GM21737 (cell line): ENCODE measurements around the gene CD6.
"Not testable (repeated sequence)": the region's sequence is repeated elsewhere in the genome, so short reads cannot be mapped to it uniquely, and the experiment has no call there.

Source experiments
- ATAC-seq: cut with Tn5 transposase; IDR thresholded peaks from one replicate; pipeline ENCODE4 v1.9.1; 2021; ENCODE audit warnings: mild to moderate bottlenecking, moderate library complexity; ENCODE audit not compliant: unreplicated experiment

Gene CD6

DNA sequence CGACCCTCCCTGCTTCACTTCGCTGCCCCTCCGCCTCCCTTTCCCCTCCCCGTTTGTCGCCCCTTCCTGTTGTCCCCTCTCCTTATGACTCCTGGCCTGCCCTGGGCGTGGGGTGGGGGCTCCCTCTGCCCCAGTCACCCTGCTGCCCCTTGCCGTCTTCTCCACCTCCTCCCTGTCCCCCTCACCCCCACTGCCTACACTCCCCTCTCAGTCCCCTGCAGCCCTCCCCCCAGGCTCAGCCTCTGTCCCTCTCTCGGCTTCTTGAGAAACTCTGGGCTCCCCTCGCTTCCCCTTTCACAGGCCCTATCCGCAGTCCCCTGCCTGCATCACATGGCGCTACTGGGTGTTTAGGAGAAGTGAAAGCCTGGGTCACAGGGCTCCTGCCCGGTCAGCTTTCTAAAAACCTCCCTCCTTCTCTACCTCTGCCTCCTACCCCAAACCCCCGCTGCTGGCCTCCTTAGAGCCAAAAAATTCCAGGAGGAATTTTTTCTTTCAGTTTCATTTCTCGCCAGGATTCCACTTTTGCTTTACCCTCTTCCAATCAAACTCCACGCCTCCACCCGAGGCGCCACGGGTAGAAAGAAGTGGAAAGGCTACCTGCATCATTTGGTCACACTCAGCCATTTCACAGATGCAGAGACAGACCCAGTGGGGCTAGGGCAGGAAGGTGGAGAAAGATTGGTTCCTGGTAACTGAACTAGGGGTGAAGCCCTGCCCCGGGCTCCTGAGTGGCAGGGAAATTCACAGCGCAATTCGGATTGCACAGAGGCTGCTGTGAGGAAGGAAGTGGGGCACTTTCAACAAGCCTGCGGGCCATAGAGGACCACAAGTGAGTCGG, 19.4 kb upstream of the CD6 start, which contains the start of gene SLC15A3:
Gene SLC15A3, minus strand, starts transcription at position 273 of the 838 bp plus-strand sequence. CDS start 625 bp downstream, outside the sequence.
- ATAC-seq: peak; percentile 66

DNA sequence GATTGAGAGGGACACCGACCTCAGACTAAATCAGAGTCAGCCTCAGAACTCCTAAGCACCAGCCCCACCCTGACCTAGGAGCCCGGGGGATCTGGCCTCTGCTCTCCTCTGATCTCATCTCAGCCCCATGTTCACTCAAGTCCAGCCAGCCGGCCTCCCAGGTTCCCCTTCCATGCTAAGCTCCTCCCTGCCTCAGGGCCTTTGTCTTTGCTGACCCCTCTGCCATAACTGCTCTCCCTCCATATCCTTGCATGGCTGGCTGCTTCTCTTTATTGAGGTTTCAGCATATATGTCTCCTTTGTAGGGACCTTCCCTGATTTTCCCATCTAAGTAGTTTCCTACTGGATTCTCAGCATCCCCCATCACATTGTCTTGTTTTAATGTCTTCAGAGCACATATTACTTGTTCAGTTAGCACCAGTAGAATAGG, 18.7 kb upstream of the CD6 start:
- no peak for ATAC-seq

DNA sequence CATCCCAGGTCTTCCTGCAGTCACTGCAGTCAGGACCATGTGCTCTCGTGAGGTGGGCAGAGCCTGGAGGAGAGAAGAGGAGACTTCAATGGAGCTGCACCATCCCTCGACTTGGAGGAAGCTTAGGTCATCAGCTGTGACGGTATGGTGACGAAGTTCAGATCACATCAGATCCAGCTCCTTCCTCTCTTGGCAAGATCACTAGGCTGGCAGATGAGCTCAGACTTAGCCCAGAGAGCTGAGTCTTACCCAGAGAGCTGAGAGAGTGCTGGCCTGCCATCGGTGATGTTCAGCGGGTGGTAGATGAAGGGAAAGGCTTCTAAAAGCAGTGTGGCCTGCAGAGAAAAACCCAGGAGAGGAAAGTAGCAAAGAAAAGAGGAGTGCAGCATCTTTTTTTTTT, 17.7 kb upstream of the CD6 start:
- ATAC-seq: no peak

DNA sequence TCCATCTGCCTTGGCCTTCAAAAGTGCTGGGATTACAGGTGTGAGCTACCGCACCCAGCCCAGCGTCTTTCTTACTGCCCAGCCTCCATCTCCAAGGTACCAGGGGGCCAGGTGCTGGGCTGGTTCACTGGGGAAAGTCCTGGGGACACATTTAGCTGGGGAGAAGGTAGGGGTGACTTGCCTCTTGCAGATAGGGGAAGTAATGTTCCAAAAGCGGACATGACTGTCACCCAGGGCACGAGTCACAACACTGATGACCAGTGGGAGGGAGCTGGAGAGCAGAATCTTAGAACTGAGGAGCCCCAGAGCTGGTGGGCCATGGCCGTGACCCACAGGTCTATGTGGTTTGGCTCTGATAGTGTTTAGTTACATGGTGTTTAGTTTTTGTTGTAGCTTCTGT, 17.1 kb upstream of the CD6 start:
- ATAC-seq: no peak

DNA sequence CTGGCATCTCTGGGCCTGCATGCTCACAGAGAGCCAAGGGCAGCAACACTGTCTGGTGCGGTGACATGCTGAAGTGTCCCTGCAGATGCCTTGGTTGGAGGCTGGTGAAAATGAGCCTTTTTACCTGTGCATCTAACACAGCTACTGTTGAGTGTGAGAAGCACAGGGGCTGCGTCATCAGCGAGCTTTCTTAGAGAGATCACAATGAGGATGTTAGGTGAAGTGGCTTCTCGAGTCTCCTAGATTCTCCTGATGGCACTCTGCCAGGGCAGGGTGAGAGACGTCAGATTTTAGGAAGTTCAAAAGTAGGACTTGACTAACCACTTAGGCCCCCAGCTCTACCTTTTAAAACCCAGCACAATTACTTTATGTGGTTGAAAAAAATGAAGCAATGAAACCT, 15.9 kb upstream of the CD6 start:
- no peak for ATAC-seq

DNA sequence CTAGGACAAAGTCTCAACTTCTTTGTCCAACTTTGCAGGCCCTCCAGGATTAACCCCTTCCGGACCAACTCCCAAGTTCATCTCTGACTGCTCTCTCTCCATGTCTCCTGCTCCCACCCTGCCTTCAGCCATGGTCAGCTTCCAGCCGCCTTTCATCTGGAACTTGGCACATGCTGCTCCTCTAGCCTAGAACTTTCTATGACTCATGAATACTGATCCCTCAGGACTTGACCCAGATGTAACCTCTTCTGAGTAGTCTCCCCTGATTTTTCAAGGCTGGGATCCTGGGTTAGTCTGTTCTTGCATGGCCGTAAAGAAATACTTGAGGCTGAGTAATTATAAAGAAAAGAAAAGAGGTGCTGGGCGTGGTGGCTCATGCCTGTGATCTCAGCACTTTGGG, 14.3 kb upstream of the CD6 start:
- ATAC-seq: no peak

DNA sequence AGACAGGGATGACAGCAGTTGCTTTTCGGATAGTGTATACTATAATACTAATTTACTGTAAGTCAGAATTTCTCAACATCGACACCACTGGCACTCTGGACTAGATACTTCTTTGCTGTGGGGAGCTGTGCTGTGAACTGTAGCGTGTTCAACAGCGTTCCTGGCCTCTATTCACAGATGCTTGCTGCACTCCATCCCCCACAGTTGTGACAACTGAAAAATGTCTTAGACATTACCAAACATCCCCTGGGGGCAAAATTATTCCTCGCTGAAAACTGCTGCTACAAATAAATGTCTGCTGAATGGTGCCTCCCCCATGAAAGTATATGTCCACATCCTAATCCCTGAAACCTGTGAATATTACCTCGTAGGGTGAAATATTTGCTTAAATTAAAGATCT, 12.0 kb upstream of the CD6 start:
- no peak for ATAC-seq

DNA sequence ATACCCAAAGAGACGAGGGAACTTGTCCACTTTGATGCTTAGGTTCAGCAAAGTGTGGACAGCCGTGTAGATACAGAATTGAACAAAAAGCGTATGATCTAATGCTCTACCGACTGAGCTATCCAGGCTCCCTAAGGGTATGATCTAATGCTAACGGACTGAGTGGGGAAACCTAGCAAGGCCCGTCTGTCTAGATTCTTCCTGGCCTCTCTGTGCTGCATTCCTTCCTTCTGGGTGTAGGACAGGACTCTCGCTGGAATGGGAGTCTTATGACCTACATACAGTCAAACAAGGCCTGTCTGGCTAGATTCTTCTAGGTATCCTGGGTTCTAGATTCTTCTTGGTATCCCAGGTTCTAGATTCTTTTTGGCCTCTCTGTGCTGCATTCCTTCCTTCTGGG, 11.1 kb upstream of the CD6 start:
- ATAC-seq: no peak

DNA sequence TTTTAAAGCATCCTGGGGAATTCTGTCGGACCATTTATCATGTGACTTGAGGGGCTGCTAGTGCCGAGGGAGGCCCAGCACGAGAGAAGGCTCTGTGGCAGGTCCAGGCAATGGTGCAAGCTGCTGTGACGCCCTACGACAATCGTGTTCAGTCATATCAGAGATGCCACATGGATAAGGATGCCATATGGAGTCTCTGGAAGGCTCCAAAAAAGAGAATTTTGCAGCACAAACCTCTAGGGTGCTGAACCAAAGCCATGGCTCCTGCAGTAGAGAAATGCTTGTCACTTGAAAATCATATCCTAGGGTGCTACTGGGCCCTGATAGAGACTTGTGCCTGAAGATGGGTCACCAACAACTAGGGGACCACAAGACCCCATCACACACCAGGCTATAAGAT, 6.7 kb upstream of the CD6 start:
- ATAC-seq: no peak

DNA sequence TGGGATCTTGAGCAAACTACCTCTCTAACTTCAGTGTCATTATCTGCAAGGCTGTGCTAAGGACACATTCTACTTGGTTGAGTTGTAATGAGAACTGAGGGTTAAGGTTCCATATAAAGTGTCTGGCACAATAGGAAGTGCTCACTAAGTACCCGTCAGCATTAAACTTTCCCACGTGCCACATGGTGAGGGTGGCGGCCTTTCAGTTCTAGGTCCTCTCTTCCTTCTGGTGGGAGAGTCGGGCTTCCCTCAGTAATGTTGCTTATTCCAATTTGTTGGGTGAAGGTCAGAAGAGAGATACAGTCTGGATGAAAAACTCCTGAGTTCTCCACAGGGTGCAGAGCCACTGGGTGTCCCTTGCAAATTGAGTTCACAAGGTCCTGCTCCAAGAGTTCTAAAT, 4.6 kb upstream of the CD6 start:
- ATAC-seq: no peak

DNA sequence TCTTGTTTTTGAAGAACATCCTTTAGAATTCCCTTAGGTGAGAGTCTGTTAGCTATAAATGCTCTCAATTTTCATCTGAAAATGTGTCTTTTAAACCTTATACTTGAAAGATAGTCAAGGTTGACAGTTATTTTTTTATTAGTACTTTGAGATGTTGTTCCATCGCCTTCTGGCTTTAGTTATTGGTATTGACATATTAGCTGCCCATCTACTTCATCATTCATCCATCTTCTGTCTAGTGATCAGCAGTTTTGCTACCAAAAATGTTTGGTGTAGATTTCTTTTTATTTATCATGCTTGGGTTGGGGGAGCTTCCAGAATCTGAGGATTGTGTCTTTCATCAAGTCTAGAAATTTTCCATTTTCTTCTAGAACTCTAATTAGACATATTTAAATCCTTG, 3.3 kb upstream of the CD6 start:
- no peak for ATAC-seq

DNA sequence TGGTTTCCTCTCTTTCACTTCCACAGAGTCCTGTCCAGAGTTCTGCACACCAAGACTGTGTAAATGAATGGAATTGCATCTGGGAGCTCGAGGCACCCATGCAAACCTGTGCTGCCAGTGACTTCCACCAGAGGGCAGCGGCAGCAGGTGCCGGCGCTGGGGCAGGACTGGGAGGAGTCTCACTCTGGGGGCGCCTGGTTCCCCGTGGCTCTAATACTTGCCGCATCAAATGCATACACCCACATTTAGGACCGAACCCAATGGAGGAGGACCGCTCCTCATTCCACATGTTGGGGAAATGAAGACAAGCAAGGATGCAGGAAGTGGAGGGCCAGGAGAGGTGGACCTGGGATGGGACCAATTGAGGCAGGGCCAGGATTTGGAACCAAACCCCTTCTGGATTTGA, 1.1 kb upstream of the CD6 start:
- no peak for ATAC-seq

DNA sequence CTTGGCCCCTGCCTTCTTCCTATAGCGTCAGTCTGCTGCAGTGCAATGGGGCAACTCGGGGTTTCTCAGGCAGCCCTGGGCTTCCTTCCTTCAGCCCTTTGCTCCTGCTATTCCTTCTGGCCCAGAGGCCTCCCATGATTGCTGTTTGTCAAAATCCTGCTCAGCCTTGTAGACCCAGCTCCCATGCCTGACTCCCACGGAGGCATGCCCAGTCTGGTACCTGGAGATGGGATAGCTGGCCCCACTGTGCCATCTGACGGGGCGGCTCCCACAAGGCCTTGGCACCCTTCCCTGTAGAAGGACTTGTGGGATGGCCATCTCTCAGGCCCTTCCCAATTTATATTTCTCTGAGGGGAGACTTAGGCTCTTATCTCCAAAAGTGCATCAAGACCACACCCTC, 590 bp upstream of the CD6 start:
- ATAC-seq: no peak

DNA sequence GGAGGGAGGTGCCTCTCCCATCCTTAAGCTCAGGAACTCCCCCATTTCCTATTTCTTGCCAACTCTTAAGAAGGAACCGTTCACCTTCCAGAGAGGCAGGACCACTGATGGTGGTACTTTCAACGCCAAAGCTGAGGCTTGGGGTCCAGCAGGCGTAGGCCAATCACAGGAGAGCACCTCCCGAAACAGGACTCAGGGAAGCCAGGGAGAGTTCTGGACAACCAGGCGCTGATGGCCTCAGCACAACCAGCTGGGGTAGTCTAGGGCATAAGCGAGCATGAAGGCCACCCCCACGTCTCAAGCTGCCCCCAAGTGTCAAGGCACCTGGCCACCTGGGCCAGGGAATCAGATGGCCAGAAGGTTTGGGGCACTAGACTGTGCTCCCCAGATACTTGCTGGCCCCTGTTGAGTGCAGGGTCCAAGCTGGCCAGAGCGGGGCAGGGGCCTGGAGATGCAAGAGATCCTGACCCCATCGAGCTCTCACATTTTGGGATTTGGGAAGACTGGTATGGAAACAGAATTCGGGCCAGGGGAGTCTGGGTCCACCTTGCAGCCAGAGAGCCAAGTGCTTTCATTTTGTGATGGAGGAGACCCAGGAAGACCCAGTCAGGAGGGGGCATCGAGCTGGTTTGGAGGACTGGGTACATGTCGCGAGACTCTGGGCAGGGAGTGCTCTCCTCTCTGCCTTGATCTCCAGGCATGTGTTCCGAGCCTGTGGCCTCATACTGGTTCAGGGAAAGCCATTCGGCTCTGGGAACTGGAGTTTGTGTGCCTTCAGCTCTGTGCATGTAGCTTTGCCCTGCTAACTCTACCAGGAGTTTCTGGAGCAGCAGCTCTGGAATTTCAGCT, 926 bp downstream of the CD6 start:
- no peak for ATAC-seq

DNA sequence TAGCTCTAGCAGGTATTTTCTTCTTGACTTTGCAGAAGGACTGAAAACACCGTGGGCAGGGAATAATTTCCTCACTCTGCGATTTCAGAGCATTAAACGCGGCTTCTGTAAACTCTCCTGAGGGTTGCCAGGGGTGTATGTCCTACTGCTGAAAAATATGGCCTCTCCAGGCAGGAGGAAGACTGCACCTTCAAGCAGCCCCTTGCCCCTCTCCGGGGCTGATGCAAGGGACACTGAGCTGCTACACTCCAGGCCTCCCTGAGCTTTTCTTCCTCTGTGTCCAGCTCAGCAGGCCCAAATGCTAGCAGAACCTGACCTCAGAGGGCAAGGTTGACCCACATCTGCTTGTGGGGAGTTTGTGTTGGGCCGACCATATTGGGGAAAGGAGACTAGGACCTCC, 2.2 kb downstream of the CD6 start:
- ATAC-seq: no peak

DNA sequence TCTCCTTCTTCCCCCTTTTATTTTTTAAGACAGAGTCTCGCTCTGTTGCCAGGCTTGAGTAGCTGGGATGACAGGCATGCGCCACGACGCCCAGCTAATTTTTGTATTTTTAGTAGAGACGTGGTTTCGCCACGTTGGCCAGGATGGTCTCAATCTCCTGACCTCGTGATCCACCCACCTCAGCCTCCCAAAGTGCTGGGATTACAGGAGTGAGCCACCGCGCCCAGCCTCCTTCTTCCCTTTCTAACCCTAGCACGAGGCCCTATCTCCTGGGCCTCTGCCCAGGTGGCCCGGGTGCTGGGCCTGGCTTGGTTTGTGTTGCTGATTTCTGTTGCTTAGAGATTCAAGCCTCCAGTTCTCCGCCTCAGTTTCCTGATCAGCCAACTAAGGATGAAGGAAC, 2.8 kb downstream of the CD6 start:
- ATAC-seq: not testable (repeated sequence)

DNA sequence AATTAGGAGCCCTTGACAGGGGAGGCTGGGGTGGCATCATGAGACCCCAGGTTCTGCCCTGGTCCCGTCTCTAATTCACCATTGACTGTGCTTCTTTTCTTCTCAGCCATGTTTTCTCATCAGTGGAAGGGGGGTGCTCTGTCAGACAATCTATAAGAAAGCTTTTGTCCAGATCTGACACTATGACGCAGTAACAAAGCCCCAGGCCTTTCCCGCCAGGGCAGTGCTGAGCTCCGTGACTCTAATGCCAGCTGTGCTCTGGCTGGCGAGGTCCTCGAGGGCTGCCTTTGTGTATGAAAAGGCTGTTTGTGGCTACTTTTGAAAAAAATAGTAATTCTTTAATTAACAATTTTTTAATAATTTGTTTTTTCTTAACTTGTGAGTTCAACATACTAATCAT, 3.2 kb downstream of the CD6 start:
- ATAC-seq: no peak

DNA sequence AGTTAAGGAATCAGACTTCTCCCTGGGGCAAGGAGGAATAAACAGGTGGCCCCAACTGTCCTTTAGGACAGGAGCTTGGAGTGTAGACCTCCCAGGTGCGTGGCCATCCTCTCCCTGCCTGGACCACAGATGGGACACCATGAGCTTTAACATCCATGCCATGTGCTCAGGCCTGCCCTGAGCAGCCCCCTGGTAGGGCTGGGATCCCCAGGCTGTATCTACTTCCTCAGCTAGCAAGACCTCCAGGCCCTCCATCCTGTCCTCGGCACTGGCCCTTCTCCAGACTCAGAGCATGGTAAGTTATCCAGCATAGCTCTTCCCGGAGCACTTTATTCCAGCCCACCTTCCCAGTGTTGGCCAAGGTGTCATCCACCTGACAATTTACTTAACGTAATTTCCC, 5.7 kb downstream of the CD6 start:
- ATAC-seq: no peak

DNA sequence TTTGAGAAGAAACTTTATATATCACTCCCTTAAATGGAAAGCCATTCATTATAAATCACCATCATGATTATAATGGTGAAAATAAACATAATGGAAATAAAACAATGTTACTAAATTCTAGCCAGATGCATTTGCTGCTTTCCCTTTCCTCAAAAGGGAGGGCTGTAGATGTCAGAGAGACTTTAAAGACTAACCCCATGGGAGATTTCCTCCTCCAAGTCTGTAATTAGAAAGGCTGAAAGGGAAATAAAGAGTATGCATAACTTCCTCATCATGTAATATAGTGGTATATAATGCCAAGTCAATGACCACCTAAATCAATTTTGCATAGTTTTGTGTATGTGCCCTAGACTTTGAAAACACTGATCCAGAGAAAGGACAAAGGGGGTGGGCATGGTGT, 6.4 kb downstream of the CD6 start:
- ATAC-seq: no peak

DNA sequence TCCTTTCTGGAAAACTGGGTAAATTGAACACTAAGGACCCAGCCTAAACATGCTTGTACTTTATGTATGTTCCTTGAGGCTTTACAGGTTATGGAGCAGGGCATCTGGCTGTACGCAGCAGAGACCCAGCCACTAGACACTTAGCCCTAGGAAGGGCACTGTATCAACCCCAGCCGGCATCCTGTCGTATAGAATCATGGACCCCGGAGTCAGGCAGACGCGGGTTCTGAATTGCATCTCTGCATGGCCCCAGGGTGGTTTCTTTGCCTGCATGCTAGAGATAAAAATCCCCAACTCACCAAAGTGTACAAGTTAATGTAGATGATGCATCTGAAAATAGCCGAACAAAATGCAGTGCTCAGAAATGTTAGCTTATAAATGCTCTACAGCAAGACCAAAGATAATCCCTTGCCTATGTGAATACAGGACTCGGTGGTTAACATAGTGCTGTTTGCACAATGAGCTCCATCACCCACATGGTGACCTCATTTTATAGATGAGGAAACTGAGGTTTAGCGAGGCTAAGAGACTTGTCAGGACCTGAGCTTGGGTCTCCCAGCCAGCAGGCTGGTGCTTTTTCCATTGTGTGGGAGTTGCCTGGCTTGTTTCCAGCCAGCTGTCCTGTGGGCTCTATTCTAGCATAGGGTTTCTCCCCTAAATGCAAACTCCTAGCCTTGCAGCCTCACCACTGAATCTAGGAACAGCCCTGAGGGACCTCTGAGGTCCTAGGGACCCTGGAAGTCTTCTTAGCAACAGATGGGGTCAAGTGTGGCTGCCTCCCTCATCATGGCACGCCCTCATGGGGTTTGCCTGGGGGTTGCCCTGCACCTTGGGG, 7.3 kb downstream of the CD6 start:
- no peak for ATAC-seq

DNA sequence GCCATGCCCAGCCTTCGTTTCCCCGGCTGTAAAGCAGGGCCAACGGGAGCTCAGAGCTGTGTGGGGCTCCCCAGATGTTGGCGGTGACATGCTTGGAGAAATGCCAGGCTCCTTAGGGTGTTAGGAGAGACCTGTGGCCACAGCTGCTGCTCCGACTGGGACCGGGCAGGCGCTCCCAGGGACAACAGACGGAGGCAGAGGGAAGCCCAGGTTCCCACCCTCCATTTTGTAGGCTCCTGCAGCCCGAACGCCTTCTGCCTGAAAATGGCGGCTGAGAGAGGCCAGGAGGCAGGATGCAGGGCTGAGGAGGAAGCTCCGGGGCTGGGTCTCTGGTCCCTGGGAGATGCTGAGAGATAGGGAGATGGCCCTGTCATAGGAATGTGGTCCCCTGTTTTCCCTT, 10.0 kb downstream of the CD6 start:
- no peak for ATAC-seq
